GM12872 (cell line): ENCODE data around the gene LSM3.

ENCODE experiments used
- TF ChIP-seq, protein P1 (sequence below): IDR thresholded peaks from 3 replicates; pipeline ENCODE4 v1.5.1; 2011; ENCODE audit warnings: low read depth, mild to moderate bottlenecking, low read length, moderate library complexity; ENCODE audit not compliant: insufficient read depth

Gene LSM3

DNA sequence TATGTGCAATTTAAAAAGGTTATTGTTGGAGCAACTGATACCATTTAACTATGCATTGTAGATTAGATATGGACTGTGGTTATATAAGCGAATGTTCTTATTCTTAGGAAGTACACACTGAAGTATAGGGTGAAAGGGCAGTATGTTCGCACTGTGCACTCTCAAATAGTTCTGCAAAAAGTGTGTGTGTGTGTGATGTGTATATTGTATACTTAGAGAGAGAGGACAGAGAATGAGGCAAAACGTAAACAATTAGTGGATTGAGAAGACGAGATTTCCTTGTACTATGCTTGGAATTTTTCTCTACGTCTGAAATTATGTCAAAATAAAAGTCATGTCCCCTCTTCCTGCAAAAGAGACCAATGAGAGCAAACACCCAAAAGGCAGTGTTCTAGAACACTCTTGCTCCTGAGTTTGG lies 30.4 kb downstream of the LSM3 start:
- TF ChIP-seq, protein P1, sequence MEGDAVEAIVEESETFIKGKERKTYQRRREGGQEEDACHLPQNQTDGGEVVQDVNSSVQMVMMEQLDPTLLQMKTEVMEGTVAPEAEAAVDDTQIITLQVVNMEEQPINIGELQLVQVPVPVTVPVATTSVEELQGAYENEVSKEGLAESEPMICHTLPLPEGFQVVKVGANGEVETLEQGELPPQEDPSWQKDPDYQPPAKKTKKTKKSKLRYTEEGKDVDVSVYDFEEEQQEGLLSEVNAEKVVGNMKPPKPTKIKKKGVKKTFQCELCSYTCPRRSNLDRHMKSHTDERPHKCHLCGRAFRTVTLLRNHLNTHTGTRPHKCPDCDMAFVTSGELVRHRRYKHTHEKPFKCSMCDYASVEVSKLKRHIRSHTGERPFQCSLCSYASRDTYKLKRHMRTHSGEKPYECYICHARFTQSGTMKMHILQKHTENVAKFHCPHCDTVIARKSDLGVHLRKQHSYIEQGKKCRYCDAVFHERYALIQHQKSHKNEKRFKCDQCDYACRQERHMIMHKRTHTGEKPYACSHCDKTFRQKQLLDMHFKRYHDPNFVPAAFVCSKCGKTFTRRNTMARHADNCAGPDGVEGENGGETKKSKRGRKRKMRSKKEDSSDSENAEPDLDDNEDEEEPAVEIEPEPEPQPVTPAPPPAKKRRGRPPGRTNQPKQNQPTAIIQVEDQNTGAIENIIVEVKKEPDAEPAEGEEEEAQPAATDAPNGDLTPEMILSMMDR: no peak

DNA sequence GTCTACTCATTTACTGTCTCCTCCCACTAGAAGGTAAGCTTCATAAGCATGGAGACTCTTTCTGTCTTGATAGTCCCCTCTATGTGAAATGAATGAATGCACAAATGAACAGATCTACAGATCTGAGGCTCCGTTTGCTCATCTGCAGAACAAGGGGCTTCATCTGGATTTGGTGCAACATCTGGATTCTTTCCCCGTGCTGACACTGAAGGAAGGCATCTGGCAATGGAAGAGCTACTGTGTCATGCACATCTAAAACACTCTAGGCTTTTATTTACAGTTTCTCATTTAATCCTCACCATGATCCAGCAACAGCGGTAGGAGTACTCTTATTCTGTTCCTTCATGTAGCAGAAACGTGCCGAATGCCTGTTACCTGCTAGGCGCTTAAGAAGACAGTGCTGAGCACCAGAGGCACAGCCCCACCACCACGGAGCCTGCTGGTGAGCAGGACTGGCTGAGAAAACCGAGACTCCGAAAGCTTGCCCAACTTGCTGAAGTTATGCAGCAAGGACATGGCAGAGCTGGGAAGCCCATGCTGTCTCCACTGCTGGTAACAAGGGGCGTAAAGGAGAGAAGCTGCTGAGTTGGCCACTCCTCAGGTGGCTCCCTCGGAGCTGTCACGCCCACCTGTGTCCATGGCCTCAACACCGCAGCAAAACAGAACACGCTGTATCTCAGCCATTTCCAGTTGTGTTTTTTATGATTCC lies 31.1 kb downstream of the LSM3 start:
- TF ChIP-seq, protein P1: no peak

DNA sequence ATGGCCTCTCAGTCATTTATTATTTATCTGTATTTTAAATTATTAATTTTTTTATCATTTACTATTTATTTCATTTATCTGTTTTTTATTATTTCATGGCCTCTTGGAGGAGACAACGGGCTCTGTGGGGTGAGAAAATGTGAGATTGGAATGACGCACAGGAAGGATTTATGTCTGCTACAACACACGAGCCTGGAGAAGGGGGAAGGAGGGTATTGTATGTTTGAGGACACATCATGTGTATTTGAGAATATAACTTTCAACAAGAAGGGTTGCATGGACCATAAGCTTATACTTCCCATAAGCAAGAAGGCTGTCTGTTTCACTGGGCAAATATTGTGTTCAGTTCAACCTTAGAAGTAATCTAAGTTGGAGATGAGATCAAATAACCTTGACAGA lies 31.7 kb downstream of the LSM3 start:
- TF ChIP-seq, protein P1: no peak

DNA sequence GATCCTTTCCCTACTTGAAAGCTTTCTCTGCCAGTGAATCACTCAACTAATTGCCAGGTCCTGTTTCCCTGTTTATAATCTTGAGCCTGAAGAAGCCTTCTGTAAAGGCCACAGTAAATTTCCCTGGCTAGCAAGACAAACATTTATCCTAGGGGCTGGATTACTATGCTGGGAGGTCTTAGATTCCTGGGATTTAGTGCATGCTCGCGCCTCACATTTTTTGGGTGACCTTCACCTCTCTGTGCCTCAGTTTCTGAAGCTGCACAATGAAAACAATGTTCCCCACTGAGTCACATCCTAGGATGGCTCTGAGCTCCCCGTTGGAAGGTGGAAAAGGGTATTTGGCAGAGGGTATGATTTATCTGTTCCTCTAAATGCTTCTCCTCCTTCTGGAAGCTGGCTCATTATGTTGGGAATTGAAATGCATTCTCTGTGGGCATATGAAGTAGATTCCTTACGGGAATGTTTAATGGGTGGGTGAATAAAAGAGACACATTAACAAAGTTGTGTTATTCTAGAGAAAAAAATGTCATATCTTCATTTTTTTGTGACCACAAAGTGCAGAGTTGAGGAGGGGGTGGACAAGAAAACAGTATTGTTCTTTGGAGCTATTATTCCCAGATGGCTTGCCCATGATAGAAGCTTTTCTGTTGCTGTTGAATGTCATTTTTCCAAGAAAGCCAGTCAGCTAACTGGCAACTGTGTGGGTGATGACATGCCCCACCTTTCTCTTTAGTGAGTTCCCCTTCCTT lies 32.4 kb downstream of the LSM3 start:
- TF ChIP-seq, protein P1: no peak

DNA sequence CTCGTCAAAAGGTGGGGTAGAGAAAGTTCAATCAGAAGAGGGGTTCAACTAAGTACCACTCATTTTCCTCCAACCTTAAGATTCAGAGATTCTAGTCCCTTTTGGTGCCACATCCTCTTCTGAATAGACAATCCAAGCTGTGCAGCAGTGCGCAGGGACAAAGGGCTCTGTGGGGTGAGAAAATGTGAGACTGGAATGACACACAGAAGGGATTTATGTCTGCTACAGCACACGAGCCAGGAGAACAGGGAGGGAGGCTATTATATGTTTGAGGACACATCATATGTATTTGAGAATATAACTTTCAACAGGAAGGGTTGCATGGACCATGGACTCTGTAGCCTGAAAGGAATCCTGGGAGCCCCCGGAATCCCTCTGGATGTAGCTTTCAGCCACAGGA lies 33.0 kb downstream of the LSM3 start:
- TF ChIP-seq, protein P1: no peak

DNA sequence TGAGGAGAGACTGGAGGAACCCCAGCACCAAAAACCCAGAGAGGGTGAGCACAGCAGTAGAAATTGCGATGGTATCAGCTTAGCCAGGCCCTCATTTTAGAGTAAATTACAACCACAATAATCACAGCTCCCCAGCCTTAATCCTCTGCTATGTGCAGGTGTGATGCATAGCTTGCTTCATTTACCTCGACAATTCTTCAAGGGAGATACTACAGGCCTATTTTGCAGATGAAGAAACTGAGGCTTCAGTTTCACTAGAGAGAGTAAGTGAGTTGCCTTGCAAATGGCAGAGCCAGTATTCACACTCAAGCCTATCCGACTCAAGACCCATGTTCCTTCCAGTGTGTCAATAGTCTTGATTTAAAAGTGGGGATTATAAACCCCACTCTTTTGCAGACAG lies 33.4 kb downstream of the LSM3 start:
- TF ChIP-seq, protein P1: no peak

DNA sequence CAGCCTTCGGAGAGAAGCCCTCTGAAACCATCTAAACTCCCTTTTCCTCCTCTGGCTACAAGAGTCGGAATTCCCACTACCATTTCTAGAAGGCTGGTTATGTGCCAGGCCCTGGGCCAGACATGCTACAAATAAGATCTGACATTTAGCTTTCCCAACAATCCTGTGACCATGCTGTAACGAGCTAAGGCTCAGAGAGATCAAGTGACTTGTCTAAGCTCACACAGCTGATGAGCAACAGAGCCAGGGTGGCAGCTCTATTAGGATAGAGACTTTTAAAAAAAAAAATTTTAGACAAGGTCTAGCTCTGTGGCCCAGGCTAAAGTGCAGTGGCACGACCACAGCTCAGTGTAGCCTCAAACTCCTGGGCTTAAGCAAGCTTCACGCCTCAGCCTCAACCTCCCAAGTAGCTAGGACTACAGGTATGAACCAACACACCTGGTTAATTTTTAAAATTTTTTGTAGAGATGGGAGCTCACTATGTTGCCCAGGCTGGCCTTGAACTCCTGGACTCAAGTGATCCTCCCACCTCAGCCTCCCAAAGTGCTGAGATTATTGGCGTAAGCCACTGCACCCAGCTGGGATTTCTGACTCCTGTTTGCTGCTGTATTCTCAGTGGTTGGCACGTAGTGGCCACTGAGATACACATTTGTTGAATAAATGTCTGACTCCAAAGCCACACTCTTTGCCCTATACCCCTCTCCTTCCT lies 34.6 kb downstream of the LSM3 start:
- TF ChIP-seq, protein P1: no peak
